T-helper 2 cell treated with Interferon-gamma antibody and Interleukin-4, amounts not matched to agents 5 μg/mL and 100 μg/mL, for 36 hours (primary cell): ENCODE results near the gene MZB1.
"Not testable (repeated sequence)": the region's sequence is repeated elsewhere in the genome, so short reads cannot be mapped to it uniquely, and the experiment has no call there.

ENCODE experiments used
- DNase-seq: peaks from one replicate; pipeline ENCODE4 v3.0.0; 2021; ENCODE audit warnings: low spot score
- H3K27ac Mint-ChIP-seq: one replicate; pipeline ENCODE4 v1.8.0; 2021; ENCODE audit warnings: mild to moderate bottlenecking, mixed read lengths
- H3K27me3 Mint-ChIP-seq: one replicate; pipeline ENCODE4 v1.8.0; 2021; ENCODE audit warnings: low read depth, mixed read lengths
- H3K36me3 Mint-ChIP-seq: one replicate; pipeline ENCODE4 v1.8.0; 2021; ENCODE audit warnings: low read depth, mixed read lengths
- H3K4me1 Mint-ChIP-seq: one replicate; pipeline ENCODE4 v1.8.0; 2021; ENCODE audit warnings: low read depth, mixed read lengths
- H3K4me3 Mint-ChIP-seq: one replicate; pipeline ENCODE4 v1.8.0; 2022; ENCODE audit warnings: mild to moderate bottlenecking, moderate library complexity, mixed read lengths
- H3K9me3 Mint-ChIP-seq: one replicate; pipeline ENCODE4 v1.8.0; 2021; ENCODE audit warnings: mixed read lengths

The MZB1 gene

GRCh38 chr5:139416651-139417050 lies 26.9 kb upstream of the MZB1 start:
- Mint-ChIP-seq H3K27ac (peak overlapping the region; percentile 89), H3K4me3 (no peak overlapping the region), H3K9me3 (no peaks in the 10 kb centered on the region), H3K27me3 (no peaks in the 10 kb centered on the region), H3K4me1 (peaks cover 51% of the 10 kb centered on the region), H3K36me3 (peaks cover 18% of the 10 kb centered on the region)
- DNase-seq, result no peak

GRCh38 chr5:139415869-139416268 lies 26.2 kb upstream of the MZB1 start:
- no peak for DNase-seq
- peak overlapping the region; percentile 71 for H3K4me3 Mint-ChIP-seq
- H3K27ac Mint-ChIP-seq, result peak overlapping the region; percentile 89
- H3K36me3 Mint-ChIP-seq, result peaks cover 17% of the 10 kb centered on the region
- peaks cover 54% of the 10 kb centered on the region for H3K4me1 Mint-ChIP-seq
- H3K9me3 Mint-ChIP-seq, result no peaks in the 10 kb centered on the region
- no peaks in the 10 kb centered on the region for H3K27me3 Mint-ChIP-seq

DNA sequence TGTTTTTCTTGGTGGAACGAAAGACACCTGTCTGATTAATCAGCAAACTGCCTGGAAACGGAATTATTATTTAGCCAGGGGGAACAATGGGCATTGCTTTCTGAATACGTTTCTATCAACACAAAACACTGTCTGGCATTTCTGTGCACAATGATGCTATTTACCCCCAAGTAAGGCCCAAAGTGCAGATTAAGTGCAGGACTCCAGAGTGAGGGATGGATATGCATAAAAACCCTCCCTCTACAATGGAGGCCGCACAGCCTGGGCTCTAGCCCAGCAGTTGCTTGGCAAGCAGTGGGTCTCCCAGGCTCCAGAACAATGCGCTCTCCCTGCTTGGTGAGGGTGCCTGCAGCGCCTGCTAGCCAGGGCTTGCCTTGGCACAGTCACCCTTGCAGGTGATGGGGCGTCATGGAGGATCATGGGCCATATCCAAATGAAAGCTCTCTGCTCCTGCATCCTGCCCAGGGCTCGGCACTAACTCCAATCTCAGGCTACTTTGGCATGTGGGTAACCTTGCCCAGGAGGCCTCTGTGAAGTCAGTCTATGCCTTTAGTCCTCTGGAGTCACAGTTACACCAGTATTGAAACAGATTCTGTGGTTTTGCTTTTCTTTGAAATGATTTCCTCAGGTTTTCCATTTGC lies 25.6 kb upstream of the MZB1 start:
- Mint-ChIP-seq H3K4me3 (peak overlapping the region; percentile 71), H3K36me3 (peaks cover 15% of the 10 kb centered on the region), H3K27ac (peak overlapping the region; percentile 89), H3K9me3 (no peaks in the 10 kb centered on the region), H3K4me1 (peaks cover 54% of the 10 kb centered on the region), H3K27me3 (no peaks in the 10 kb centered on the region)
- DNase-seq, result peak; percentile 66

DNA sequence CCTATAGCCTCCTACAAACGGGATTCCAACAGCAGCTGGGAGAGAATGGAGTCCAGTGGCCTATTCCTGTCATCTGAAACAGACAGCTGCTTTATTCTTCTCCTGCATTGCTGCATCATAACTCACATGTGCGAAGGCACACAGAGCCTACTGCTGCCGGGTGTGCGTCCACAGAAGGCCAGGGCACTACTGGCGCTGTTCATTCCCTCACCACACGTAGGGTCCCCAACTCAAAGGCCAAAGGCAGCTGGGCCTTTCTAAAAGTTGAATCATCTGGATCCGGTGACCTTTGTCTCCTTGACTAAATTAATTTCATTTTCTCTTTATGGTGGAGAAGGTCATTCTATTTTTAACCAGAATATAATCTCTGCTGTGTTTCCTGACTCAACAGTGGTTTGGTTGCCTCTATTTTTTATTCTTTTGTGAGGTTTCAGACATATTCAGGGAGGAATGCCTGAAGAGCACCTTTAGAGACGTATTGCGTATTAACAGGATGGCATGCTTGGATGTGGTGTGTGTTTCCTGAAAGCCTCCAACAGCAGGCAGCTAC lies 24.9 kb upstream of the MZB1 start:
- DNase-seq, result peak; percentile 31
- peak overlapping the region; percentile 89 for H3K27ac Mint-ChIP-seq
- no peaks in the 10 kb centered on the region for H3K27me3 Mint-ChIP-seq
- H3K4me1 Mint-ChIP-seq, result peaks cover 54% of the 10 kb centered on the region
- H3K9me3 Mint-ChIP-seq, result no peaks in the 10 kb centered on the region
- peaks cover 14% of the 10 kb centered on the region for H3K36me3 Mint-ChIP-seq
- peak overlapping the region; percentile 71 for H3K4me3 Mint-ChIP-seq

DNA sequence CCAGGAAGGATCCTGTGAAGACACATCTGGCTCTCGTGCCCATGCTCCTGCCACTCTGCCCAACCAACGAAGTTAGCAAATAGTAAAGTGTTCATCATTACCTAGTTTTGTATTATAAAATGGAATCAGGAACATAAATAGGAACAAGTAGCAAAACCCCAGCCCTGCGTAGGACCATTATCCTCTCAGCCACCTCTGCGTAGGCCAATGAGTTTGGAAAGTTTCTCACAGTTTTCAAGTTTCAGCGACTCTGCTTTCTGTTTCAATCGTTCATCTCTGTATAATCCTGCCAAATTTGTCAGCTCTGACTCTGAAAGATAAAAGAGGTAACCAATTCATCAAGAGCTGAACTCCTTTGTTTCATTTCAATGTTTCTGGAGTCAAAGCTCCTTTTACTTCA lies 24.2 kb upstream of the MZB1 start:
- DNase-seq, result peak; percentile 23
- Mint-ChIP-seq H3K9me3 (no peaks in the 10 kb centered on the region), H3K27me3 (no peaks in the 10 kb centered on the region), H3K4me1 (peaks cover 51% of the 10 kb centered on the region), H3K36me3 (peaks cover 13% of the 10 kb centered on the region), H3K27ac (peak overlapping the region; percentile 89), H3K4me3 (peak overlapping the region; percentile 71)

- Mint-ChIP-seq H3K27ac (peak overlapping the region; percentile 89), H3K4me1 (peaks cover 45% of the 10 kb centered on the region)
These were observed 23.4 kb upstream of the MZB1 start for GRCh38 chr5:139413153-139413552.

DNA sequence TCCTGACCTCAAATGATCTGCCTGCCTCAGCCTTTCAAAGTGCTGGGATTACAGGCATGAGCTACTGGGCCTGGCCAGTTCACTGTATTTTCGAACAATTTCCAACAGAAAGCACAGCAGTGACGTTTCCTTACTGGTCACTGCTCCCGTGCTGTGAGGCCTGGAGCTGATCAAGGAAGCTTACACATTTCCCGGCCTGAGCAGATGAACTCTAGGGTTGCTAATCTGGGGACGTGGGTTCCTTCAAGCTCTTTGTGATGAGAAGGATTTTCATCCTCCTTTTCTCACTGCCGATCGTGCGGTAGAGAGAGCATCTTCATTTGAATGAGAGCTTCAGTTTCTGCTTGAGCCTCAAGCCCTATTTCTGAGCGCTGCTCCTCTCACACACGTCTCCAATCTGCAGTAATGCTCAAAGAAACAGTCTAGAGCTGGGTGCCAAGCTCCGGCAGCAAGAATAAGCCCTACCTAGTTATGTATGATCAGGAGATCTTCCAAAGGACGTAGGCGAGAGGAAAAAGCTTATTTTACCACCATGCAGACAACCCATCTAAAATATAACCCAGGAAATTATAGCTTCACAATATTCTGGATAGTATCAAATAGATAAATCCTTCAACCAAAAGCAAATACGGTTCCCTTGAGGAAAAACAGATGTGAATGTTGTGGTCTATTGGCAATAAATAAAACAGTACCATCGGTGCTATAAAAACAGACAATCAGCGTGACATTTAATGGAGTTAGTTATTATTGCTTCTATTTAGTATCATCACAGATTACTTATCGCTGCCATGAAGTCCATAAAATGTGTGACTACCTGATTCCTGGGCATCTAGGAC lies 21.5 kb upstream of the MZB1 start:
- H3K27me3 Mint-ChIP-seq, result no peaks in the 10 kb centered on the region
- no peaks in the 10 kb centered on the region for H3K9me3 Mint-ChIP-seq
- peaks cover 7% of the 10 kb centered on the region for H3K36me3 Mint-ChIP-seq
- no peak overlapping the region for H3K4me3 Mint-ChIP-seq
- H3K27ac Mint-ChIP-seq, result no peak overlapping the region
- H3K4me1 Mint-ChIP-seq, result peaks cover 50% of the 10 kb centered on the region
- DNase-seq, result no peak

More at GRCh38 chr5:139413153-139413552, 23.4 kb upstream of the MZB1 start:
- H3K4me3 Mint-ChIP-seq, result peak overlapping the region; percentile 71
- DNase-seq, result no peak
- H3K27me3 Mint-ChIP-seq, result no peaks in the 10 kb centered on the region
- H3K36me3 Mint-ChIP-seq, result peaks cover 7% of the 10 kb centered on the region
- H3K9me3 Mint-ChIP-seq, result no peaks in the 10 kb centered on the region

DNA sequence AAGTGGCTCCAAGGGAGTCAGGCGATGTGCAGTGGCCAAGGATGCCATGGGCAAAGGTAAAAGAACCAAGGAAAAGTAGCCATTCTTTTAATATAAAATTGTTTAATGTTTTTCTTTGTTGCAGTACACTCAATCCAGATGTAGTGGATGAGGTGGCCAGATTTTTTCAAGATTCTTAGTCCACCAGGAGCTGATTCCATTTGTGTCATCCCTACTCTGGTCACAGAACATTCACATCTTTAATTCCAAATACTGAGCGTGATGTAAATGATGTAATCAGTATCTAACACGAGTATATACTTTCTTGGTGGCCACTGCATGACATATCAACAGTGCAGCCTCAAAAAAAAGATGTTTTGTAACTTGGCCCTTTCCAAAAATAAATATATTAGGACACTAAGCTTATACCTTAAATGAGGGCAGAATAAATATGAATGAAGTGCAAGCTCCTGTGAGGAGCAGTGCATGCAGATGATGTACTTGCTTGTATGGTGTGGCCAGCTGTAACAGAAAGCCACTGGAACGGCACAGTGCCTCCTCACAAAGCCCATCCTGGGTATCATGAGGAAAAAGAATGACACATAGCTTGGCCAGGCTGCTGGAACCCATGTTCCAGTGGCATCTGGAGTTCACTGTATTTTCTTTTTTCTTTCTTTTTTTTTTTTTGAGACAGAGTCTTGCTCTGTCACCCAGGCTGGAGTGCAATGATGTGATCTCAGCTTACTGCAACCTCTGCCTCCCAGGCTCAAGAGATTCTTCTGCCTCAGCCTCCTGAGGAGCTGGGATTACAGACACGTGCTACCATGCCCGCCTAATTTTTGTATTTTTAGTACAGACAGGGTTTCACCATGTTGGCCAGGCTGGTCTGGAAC lies 20.6 kb upstream of the MZB1 start:
- H3K27me3 Mint-ChIP-seq, result no peaks in the 10 kb centered on the region
- H3K27ac Mint-ChIP-seq, result no peak overlapping the region
- DNase-seq, result no peak
- peaks cover 7% of the 10 kb centered on the region for H3K36me3 Mint-ChIP-seq
- H3K4me3 Mint-ChIP-seq, result no peak overlapping the region
- H3K9me3 Mint-ChIP-seq, result no peaks in the 10 kb centered on the region
- H3K4me1 Mint-ChIP-seq, result peaks cover 41% of the 10 kb centered on the region

- not testable (repeated sequence) for H3K36me3 Mint-ChIP-seq, H3K4me3 Mint-ChIP-seq, DNase-seq, H3K27ac Mint-ChIP-seq, H3K27me3 Mint-ChIP-seq, H3K9me3 Mint-ChIP-seq
- H3K4me1 Mint-ChIP-seq, result peaks cover 36% of the 10 kb centered on the region
These were observed 19.4 kb upstream of the MZB1 start for GRCh38 chr5:139409116-139409515.

DNA sequence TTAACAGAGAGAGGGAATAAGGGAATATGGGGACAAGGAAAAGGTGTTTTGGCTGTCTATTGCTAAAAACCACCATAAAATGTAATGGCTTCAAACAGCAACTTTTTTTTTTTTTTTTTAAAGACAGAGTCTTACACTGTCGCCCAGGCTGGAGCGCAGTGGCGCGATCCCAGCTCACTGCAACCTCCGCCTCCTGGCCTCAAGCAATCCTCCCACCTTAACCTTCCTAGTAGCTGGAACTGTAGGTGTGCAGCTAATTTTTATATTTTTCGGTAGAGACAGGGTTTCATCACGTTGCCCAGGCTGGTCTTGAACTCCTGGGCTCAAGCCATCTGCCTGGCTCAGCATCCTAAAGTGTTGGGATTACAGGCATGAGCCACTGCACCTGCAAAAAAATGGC lies 18.5 kb upstream of the MZB1 start:
- H3K27me3 Mint-ChIP-seq, result no peaks in the 10 kb centered on the region
- no peak overlapping the region for H3K4me3 Mint-ChIP-seq
- no peak for DNase-seq
- H3K36me3 Mint-ChIP-seq, result peaks cover 5% of the 10 kb centered on the region
- H3K27ac Mint-ChIP-seq, result no peak overlapping the region
- H3K4me1 Mint-ChIP-seq, result peaks cover 35% of the 10 kb centered on the region
- H3K9me3 Mint-ChIP-seq, result no peaks in the 10 kb centered on the region

GRCh38 chr5:139407517-139407916 lies 17.8 kb upstream of the MZB1 start:
- Mint-ChIP-seq H3K9me3 (no peaks in the 10 kb centered on the region), H3K36me3 (peaks cover 5% of the 10 kb centered on the region), H3K27ac (peak overlapping the region; percentile 10), H3K4me1 (peaks cover 35% of the 10 kb centered on the region), H3K4me3 (no peak overlapping the region), H3K27me3 (no peaks in the 10 kb centered on the region)
- no peak for DNase-seq

DNA sequence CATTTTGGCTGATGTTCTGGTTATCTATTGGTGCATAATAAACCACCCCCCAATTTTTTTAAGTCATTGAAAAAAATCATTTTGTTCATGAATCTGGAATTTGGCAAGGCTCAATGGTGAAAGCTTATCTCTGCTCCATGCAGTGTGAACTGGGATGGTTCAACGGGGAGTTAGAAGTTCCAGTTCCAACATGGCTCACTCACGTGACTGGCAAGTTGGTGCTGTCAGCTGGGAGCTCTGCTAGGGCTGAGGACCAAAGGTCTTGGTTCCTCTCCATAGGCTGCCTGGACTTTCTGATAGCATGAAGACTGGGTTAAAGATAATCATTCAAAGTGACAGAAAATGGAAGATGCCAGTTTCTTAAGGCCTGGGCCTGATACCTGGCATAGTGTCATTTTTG lies 17.2 kb upstream of the MZB1 start:
- no peaks in the 10 kb centered on the region for H3K9me3 Mint-ChIP-seq
- DNase-seq, result no peak
- no peak overlapping the region for H3K4me3 Mint-ChIP-seq
- peaks cover 35% of the 10 kb centered on the region for H3K4me1 Mint-ChIP-seq
- H3K27ac Mint-ChIP-seq, result no peak overlapping the region
- peaks cover 5% of the 10 kb centered on the region for H3K36me3 Mint-ChIP-seq
- no peaks in the 10 kb centered on the region for H3K27me3 Mint-ChIP-seq

DNA sequence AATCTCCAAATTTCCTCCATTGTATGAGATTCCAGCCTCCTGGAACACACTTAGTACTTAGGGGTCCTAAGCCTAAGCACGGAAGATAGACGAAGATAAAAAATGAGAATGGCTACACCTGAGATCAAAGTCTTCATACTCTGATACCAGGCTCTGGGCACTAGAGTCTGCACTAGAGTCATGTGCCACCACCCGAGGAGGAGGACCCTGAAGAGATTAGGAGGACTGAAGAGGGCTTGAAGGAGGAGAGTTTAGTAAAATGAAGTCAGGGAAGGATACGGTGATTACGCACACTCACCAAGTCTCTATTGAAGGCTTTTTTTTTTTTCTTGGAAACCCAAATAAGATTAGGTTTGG lies 14.7 kb upstream of the MZB1 start:
- no peak for DNase-seq
- Mint-ChIP-seq H3K4me3 (peak overlapping the region; percentile 98), H3K27ac (peak overlapping the region; percentile 100), H3K27me3 (no peaks in the 10 kb centered on the region), H3K36me3 (peaks cover 5% of the 10 kb centered on the region), H3K4me1 (peaks cover 33% of the 10 kb centered on the region), H3K9me3 (no peaks in the 10 kb centered on the region)
